GM10266 (cell line): Measurements from ENCODE around the gene DCPS.
"Not testable (repeated sequence)": the region's sequence is repeated elsewhere in the genome, so short reads cannot be mapped to it uniquely, and the experiment has no call there.

Source experiments
- DNase-seq: peaks from one replicate; pipeline ENCODE4 v3.0.0; 2012; ENCODE audit errors: extremely low spot score
- TF ChIP-seq, protein P1 (sequence below): IDR thresholded peaks from 2 replicates; pipeline ENCODE4 v1.5.1; 2012; ENCODE audit warnings: mild to moderate bottlenecking, low read depth; ENCODE audit not compliant: control insufficient read depth, insufficient read depth; ENCODE audit errors: missing control alignments

DCPS gene

DNA sequence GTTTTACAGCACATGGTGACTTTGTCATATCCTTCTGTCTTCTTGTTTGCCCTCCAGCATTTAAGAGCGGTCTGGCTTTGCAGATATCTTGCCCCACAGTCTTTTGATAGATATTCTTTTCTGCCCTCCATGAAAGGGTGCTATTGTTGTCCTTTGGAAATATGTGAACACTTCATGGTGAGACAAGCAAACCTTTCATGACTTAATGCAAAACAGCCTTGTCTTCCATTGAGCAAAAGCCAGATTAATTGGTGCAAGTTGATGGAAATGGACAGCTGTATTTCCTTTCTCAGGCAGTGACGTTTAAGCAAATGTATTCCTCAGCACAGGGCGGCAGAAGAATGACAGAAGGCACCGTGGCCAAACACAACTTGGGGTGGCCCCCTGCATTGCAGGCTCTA is 4.4 kb downstream of the DCPS start:
- TF ChIP-seq, protein P1, sequence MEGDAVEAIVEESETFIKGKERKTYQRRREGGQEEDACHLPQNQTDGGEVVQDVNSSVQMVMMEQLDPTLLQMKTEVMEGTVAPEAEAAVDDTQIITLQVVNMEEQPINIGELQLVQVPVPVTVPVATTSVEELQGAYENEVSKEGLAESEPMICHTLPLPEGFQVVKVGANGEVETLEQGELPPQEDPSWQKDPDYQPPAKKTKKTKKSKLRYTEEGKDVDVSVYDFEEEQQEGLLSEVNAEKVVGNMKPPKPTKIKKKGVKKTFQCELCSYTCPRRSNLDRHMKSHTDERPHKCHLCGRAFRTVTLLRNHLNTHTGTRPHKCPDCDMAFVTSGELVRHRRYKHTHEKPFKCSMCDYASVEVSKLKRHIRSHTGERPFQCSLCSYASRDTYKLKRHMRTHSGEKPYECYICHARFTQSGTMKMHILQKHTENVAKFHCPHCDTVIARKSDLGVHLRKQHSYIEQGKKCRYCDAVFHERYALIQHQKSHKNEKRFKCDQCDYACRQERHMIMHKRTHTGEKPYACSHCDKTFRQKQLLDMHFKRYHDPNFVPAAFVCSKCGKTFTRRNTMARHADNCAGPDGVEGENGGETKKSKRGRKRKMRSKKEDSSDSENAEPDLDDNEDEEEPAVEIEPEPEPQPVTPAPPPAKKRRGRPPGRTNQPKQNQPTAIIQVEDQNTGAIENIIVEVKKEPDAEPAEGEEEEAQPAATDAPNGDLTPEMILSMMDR, result no peak
- no peak for DNase-seq

DNA sequence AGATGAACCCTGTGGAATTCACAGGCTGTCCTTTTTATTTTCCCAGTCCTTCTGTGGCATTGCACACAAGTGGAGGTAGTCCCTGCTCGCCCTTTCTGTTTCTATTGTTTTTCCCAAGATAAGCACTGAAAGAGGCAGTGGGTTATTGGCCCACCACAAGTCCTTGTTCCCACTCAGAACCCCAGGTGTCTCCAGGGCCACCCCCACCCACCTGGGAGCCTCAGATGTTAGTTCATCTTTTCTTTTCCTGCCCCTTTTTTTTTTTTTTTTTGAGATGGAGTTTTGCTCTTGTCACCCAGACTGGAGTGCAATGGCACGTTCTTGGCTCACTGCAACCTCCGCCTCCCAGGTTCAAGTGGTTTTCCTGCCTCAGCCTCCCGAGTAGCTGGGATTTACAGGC is 4.9 kb downstream of the DCPS start:
- DNase-seq, result not testable (repeated sequence)

DNA sequence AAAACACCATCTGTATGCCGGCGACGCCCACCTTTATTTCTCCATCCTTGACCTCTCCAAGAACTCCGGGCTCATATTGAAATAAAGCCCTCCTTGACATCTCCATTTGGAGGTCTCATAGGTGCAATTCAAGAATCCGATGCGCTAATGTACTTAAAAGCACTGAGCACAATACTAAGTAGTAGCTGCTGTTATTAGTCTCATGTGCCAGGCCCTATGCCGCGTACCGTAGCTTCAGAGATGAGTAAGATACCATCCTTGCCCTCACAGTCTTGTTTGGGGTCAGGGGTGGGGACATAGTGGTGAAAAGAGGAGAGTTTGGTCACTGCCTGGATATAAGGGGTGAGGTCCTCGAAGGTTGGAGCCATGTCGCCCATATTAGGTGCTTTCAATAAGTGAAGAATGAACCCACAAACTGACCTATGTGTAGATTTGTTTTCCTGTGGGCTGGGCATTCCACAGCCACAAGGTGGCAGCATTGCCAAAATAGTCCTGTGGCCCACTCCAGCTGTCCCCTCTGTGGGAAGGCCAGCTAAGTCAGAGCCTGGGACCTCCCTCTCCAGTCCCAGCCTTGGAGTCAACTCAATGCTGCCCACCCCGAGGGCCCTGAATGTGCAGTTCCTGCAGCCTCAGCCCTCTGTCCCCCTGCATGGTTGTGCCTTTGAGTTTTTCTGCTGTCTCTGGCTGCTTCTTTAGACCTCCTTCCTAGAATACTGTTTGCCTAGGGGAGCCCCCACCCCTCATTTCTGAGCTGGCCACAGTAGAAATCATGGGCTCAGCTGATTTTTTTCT is 6.5 kb downstream of the DCPS start:
- peak; percentile 57 for DNase-seq
- TF ChIP-seq, protein P1, result peak; percentile 94

DNA sequence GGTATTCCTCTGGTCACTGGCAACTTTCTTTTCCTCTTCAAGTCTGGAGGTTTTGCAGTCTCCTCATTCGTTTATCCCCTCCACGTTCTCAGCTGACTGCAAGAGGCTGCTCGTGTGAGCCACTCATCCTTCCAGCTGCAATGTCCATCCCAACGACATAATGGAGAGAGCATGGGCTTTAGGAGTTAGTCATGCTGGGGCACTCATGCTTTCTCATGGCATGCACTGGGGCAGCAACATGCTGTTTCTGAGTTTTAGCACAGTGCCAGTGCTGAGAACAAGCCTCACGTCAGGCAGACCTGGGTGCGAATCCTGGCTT is 7.1 kb downstream of the DCPS start:
- TF ChIP-seq, protein P1, result no peak
- no peak for DNase-seq

DNA sequence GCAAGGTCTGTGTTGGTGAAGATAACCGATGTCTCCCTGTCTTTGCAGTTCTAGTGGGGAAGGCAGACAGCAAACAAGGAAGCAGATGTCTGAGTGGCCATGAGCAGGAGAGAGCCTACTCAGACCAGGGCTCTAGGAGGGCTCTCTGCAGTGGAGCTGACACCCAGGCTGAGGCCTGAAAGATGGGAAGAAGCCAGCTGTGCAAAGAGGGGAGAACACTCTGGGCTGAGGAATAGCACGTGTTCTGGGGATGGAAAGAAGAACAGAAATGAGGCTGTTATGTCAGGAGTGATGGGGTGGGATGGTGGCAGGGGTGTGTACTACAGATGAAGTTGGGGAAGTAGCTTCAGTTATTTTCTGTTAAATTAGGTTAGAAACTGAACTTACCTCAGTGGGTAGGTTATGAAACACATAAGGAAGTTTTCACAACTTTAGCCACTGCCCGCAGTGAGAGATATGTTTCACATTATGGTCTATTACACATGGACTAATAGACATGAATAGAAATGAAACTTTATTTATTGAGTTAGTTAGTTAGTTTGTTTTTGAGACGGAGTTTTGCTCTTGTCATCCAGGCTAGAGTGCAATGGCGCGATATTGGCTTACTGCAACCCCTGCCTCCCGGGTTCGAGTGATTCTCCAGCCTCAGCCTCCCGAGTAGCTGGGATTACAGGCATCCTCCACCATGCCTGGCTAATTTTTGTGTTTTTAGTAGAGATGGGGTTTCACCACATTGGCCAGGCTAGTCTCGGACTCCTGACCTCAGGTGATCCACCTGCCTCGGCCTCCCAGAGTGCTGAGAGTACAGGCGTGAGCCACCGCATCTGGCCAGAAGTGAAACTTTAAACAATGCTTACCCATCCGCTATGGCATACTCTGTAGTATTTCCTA is 7.8 kb downstream of the DCPS start:
- DNase-seq, result peak; percentile 53

DNA sequence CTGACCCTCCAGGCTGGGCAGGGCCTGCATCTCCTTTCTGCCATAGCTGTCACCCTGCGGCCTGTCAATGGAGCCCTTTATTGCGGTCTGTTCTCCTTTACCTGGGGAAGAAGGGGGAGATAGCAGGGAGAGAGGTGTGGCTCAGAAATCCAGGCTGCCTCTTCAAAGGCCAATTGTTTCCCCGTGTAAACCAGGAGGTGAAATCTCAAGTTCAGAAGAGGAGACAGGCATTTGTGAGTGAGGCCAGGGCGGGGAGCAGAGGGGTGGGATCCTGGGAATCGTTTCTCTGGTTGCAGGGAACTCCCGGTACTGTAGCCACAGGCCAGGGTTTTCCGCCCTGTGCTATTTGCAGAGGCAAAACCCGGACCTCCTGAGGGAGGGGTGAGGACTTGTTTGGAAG is 9.1 kb downstream of the DCPS start:
- DNase-seq, result no peak
- TF ChIP-seq, protein P1, result no peak

More for the DNA sequence above, 7.8 kb downstream of the DCPS start:
- TF ChIP-seq, protein P1, result no peak

DNA sequence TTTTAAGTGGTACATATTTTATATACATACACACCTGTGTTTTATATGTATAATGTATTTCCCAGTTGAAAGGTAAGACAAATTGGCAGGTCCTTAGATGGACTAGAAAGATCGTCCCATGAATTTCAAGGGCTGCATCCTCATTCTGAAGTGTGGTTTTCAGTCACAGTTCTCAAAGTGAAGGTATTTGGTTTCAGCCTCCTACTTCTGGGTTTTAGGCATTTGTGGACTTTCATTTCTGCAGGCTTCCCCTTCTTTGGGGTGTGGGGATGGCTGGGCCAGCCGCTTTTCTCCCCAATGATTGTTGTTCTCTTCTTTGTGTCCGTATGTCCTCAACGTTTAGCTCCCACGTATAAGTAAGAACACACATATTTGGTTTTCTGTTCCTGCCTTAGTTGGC is 10.0 kb downstream of the DCPS start:
- no peak for DNase-seq

More for the DNA sequence above, 10.0 kb downstream of the DCPS start:
- TF ChIP-seq, protein P1, result no peak
